H1 (cell line): Measurements from ENCODE around the gene KRTAP20-4. TPM values are rescaled to one million over a fixed set of nuclear protein-coding genes. Genes with fewer than 3 reads are reported as not detected.

Experiments
- CTCF ChIA-PET: fragments of 300-600 bp; sonication (Branson Sonifier 250); formaldehyde crosslinking; loops from one replicate; lab custom pipeline; 2021; ENCODE audit not compliant: partially characterized antibody; lab: Charles Lee
- POLR2A ChIA-PET: fragments of 300-600 bp; sonication (Branson Sonifier 250); formaldehyde crosslinking; loops from one replicate; lab custom pipeline; 2021; ENCODE audit warnings: inconsistent platforms; ENCODE audit not compliant: partially characterized antibody; lab: Charles Lee
- DNase-seq, 2 experiments: peaks; one replicate each; pipeline versions ENCODE4 v3.0.0 to v3.0.0-alpha.2; 2010 to 2022; ENCODE audit warnings: low spot score in 2 of 2, low read depth in 1 of 2, mixed read lengths in 1 of 2
- FAIRE-seq: peaks from 2 replicates; lab custom pipeline; 2011; peaks lifted over from hg19 to GRCh38; lab: Jason Lieb, UNC
- H2AFZ ChIP-seq: 2 replicates; pipeline ENCODE4 v1.8.1; 2012; ENCODE audit warnings: low read length, inconsistent platforms
- H2AK5ac ChIP-seq: 2 replicates; pipeline ENCODE4 v1.6.1; 2013; ENCODE audit warnings: low read depth, low read length
- H2BK120ac ChIP-seq: replicated peaks from 2 replicates; pipeline ENCODE3; 2013; ENCODE audit warnings: low read depth, low read length, inconsistent platforms
- H2BK12ac ChIP-seq: 2 replicates; pipeline ENCODE4 v1.6.1; 2013; ENCODE audit warnings: low read depth, low read length
- H2BK15ac ChIP-seq: 2 replicates; pipeline ENCODE4 v1.6.1; 2013; ENCODE audit warnings: low read length
- H2BK20ac ChIP-seq: 2 replicates; pipeline ENCODE4 v1.6.1; 2013; ENCODE audit warnings: low read length
- H2BK5ac ChIP-seq: 2 replicates; pipeline ENCODE4 v1.6.1; 2013; ENCODE audit warnings: low read depth, low read length
- H3K14ac ChIP-seq: 2 replicates; pipeline ENCODE4 v1.6.1; 2013; ENCODE audit warnings: inconsistent platforms; ENCODE audit not compliant: insufficient read length
- H3K18ac ChIP-seq: 2 replicates; pipeline ENCODE4 v1.6.1; 2013; ENCODE audit warnings: low read length; ENCODE audit errors: extremely low read depth
- H3K23ac ChIP-seq: 2 replicates; pipeline ENCODE4 v1.6.1; 2013; ENCODE audit warnings: inconsistent platforms; ENCODE audit not compliant: insufficient read length
- H3K23me2 ChIP-seq: 2 replicates; pipeline ENCODE4 v1.6.1; 2013; ENCODE audit warnings: low read depth, low read length
- H3K27ac ChIP-seq: 2 replicates; pipeline ENCODE4 v1.6.1; 2011; ENCODE audit warnings: low read depth, low read length, inconsistent platforms
- H3K27me3 ChIP-seq, 4 experiments: replicated peaks in 1 of 4; 1 replicate in 1 of 4; 2 replicates in 3 of 4; pipeline versions ENCODE4 v1.6.1 to v1.8.1; 2011 to 2013; ENCODE audit warnings: low read length in 3 of 4, mild to moderate bottlenecking in 3 of 4, inconsistent platforms in 2 of 4, mixed read lengths in 2 of 4, moderate library complexity in 1 of 4; ENCODE audit not compliant: control insufficient read depth in 3 of 4, insufficient read depth in 3 of 4; ENCODE audit errors: extremely low read depth in 1 of 4
- H3K36me3 ChIP-seq, 4 experiments: 2 replicates each; pipeline versions ENCODE4 v1.6.1 to v1.8.1; 2011 to 2013; ENCODE audit warnings: mild to moderate bottlenecking in 4 of 4, low read length in 3 of 4, moderate library complexity in 2 of 4, control low read depth in 1 of 4, inconsistent platforms in 1 of 4; ENCODE audit not compliant: insufficient read depth in 4 of 4, control insufficient read depth in 2 of 4
- H3K4ac ChIP-seq: replicated peaks from 2 replicates; pipeline ENCODE3; 2013; ENCODE audit warnings: low read length, low read depth, mixed read lengths, inconsistent platforms; ENCODE audit not compliant: insufficient read length
- H3K4me1 ChIP-seq, 4 experiments: replicated peaks in 1 of 4; 1 replicate in 1 of 4; 2 replicates in 3 of 4; pipeline versions ENCODE4 v1.6.1 to v1.8.1; 2011 to 2013; ENCODE audit warnings: low read length in 3 of 4, inconsistent platforms in 2 of 4, mixed read lengths in 1 of 4; ENCODE audit not compliant: insufficient read depth in 4 of 4, control insufficient read depth in 3 of 4
- H3K4me2 ChIP-seq, 2 experiments: 2 replicates each; pipeline versions ENCODE4 v1.6.1 to v1.8.1; 2011 to 2013; ENCODE audit warnings: low read depth in 2 of 2, low read length in 2 of 2, control low read depth in 1 of 2, inconsistent platforms in 1 of 2, mild to moderate bottlenecking in 1 of 2; ENCODE audit not compliant: insufficient read depth in 1 of 2
- H3K4me3 ChIP-seq, 4 experiments: fragments of 200-600, 300-600 bp in 1 of 4; sonication (generic), shearing (Covaris generic), sonication (Bioruptor Twin) in 1 of 4; 2 replicates each; pipeline versions ENCODE4 v1.5.1 to v1.8.1; 2011 to 2016; ENCODE audit warnings: low read length in 4 of 4, low read depth in 3 of 4, control low read depth in 2 of 4, inconsistent platforms in 2 of 4, mild to moderate bottlenecking in 2 of 4, mixed read lengths in 1 of 4, moderate library complexity in 1 of 4; ENCODE audit not compliant: insufficient read depth in 2 of 4; ENCODE audit errors: extremely low read depth in 1 of 4
- H3K56ac ChIP-seq: replicated peaks from 2 replicates; pipeline ENCODE3; 2013; ENCODE audit warnings: low read depth, mild to moderate bottlenecking, mixed read lengths, low read length, inconsistent platforms; ENCODE audit not compliant: insufficient read length
- H3K79me1 ChIP-seq: 2 replicates; pipeline ENCODE4 v1.6.1; 2013; ENCODE audit warnings: low read depth, low read length, control low read depth
- H3K79me2 ChIP-seq, 2 experiments: 2 replicates each; pipeline versions ENCODE4 v1.6.1 to v1.8.1; 2012 to 2013; ENCODE audit warnings: low read length in 2 of 2, mild to moderate bottlenecking in 2 of 2, inconsistent platforms in 1 of 2; ENCODE audit not compliant: insufficient read depth in 2 of 2, control insufficient read depth in 1 of 2
- H3K9ac ChIP-seq, 4 experiments: replicated peaks in 1 of 4; 1 replicate in 1 of 4; 2 replicates in 3 of 4; pipeline versions ENCODE4 v1.6.1 to v1.8.1; 2011 to 2013; ENCODE audit warnings: low read depth in 3 of 4, low read length in 3 of 4, control low read depth in 2 of 4, mild to moderate bottlenecking in 2 of 4, moderate library complexity in 2 of 4, inconsistent platforms in 1 of 4; ENCODE audit errors: extremely low read depth in 1 of 4
- H3K9me3 ChIP-seq, 2 experiments: 2 replicates each; pipeline versions ENCODE4 v1.6.1 to v1.8.1; 2012 to 2013; ENCODE audit warnings: mild to moderate bottlenecking in 2 of 2, moderate library complexity in 2 of 2, control low read depth in 1 of 2, inconsistent platforms in 1 of 2, low read depth in 1 of 2, low read length in 1 of 2, mixed read lengths in 1 of 2; ENCODE audit not compliant: insufficient read depth in 2 of 2
- H4K20me1 ChIP-seq, 2 experiments: replicated peaks in 1 of 2; 2 replicates each; pipeline versions ENCODE3 to v1.8.1; 2011 to 2013; ENCODE audit warnings: inconsistent platforms in 2 of 2, low read length in 2 of 2, mild to moderate bottlenecking in 1 of 2; ENCODE audit not compliant: insufficient read depth in 2 of 2, control insufficient read depth in 1 of 2
- H4K5ac ChIP-seq: 2 replicates; pipeline ENCODE4 v1.6.1; 2013; ENCODE audit warnings: low read length, low read depth, mixed read lengths, inconsistent platforms; ENCODE audit not compliant: insufficient read length
- H4K8ac ChIP-seq: 2 replicates; pipeline ENCODE4 v1.8.0; 2013; ENCODE audit warnings: mild to moderate bottlenecking, moderate library complexity, low read length, inconsistent platforms; ENCODE audit not compliant: insufficient read depth; ENCODE audit errors: extremely low read depth
- H4K91ac ChIP-seq: replicated peaks from 2 replicates; pipeline ENCODE3; 2013; ENCODE audit warnings: low read length, mixed read lengths, inconsistent platforms; ENCODE audit not compliant: insufficient read length
- CHD2 ChIP-seq: IDR thresholded peaks from 2 replicates; pipeline ENCODE4 v1.6.1; 2012; ENCODE audit warnings: low read length, improper control_type of control experiment
- EGR1 ChIP-seq: IDR thresholded peaks from 2 replicates; pipeline ENCODE4 v1.6.1; 2011; ENCODE audit warnings: low read depth, low read length, borderline replicate concordance
- EP300 ChIP-seq, 2 experiments: IDR thresholded peaks; 1 replicate in 1 of 2; 2 replicates in 1 of 2; pipeline ENCODE4 v1.6.1; 2011 to 2012; ENCODE audit warnings: low read depth in 2 of 2, low read length in 2 of 2, mild to moderate bottlenecking in 2 of 2, borderline replicate concordance in 1 of 2, inconsistent platforms in 1 of 2, moderate library complexity in 1 of 2
- FOSL1 ChIP-seq: IDR thresholded peaks from 2 replicates; pipeline ENCODE4 v1.6.1; 2011; ENCODE audit warnings: mild to moderate bottlenecking, low read depth, low read length, moderate library complexity; ENCODE audit not compliant: insufficient read depth
- GTF2F1 ChIP-seq: IDR thresholded peaks from 2 replicates; pipeline ENCODE4 v1.6.1; 2012; ENCODE audit warnings: low read depth, low read length, improper control_type of control experiment, borderline replicate concordance
- HDAC2 ChIP-seq, 2 experiments: fragments of 300-600 bp in 1 of 2; sonication (generic) in 1 of 2; IDR thresholded peaks; 2 replicates each; pipeline ENCODE4 v1.6.1; 2011 to 2012; ENCODE audit warnings: low read depth in 2 of 2, low read length in 2 of 2, mild to moderate bottlenecking in 2 of 2, moderate library complexity in 2 of 2, borderline replicate concordance in 1 of 2, inconsistent platforms in 1 of 2
- JUND ChIP-seq: IDR thresholded peaks from 2 replicates; pipeline ENCODE4 v1.6.1; 2011; ENCODE audit warnings: mild to moderate bottlenecking, improper control_type of control experiment, low read length
- KDM1A ChIP-seq: fragments of 200-600, 300-600 bp; sonication (generic); IDR thresholded peaks from 2 replicates; pipeline ENCODE4 v1.7.1; 2016; ENCODE audit warnings: mild to moderate bottlenecking, low read length, borderline replicate concordance
- PHF8 ChIP-seq: fragments of 200-600 bp; sonication (generic); conservative IDR thresholded peaks from 2 replicates; pipeline ENCODE4 v1.7.1; 2012; ENCODE audit warnings: low read depth, mild to moderate bottlenecking, inconsistent platforms, low read length, moderate library complexity
- POLR2A ChIP-seq, 2 experiments: IDR thresholded peaks; 1 replicate in 1 of 2; 2 replicates in 1 of 2; pipeline ENCODE4 v1.6.1; 2011; ENCODE audit warnings: low read depth in 2 of 2, low read length in 2 of 2, mild to moderate bottlenecking in 2 of 2; ENCODE audit errors: control extremely low read depth in 1 of 2
- SIRT6 ChIP-seq: IDR thresholded peaks from one replicate; pipeline ENCODE4 v1.7.1; 2012; ENCODE audit warnings: low read length, inconsistent platforms
- SP2 ChIP-seq: IDR thresholded peaks from 2 replicates; pipeline ENCODE4 v1.6.1; 2012; ENCODE audit warnings: mild to moderate bottlenecking, low read length, inconsistent platforms
- TAF7 ChIP-seq: optimal IDR thresholded peaks from 2 replicates; pipeline ENCODE3; 2011; ENCODE audit warnings: low read depth, mild to moderate bottlenecking, inconsistent platforms, low read length, moderate library complexity, borderline replicate concordance
- TCF12 ChIP-seq: IDR thresholded peaks from 2 replicates; pipeline ENCODE4 v1.6.1; 2011; ENCODE audit warnings: low read depth, mild to moderate bottlenecking, low read length
- YY1 ChIP-seq: IDR thresholded peaks from 2 replicates; pipeline ENCODE4 v1.6.1; 2011; ENCODE audit warnings: low read depth, mild to moderate bottlenecking, low read length
- WGBS, 2 experiments: shearing (Covaris generic) in 1 of 2; methylation state at CpG; one replicate each; pipeline versions ENCODE4 v1.1.6 to v1.1.7; 2013 to 2015; ENCODE audit warnings: low lambda C conversion rate in 2 of 2, mixed read lengths in 2 of 2, inconsistent platforms in 1 of 2, low coverage in 1 of 2, missing lambda C conversion rate in 1 of 2; ENCODE audit not compliant: insufficient replicate concordance in 2 of 2, insufficient coverage in 1 of 2, insufficient read length in 1 of 2; ENCODE audit errors: extremely low coverage in 1 of 2, missing lambda C conversion rate in 1 of 2; 5-methylcytosine and 5-hydroxymethylcytosine counted together
- polyA plus RNA-seq, 7 experiments: library from polyadenylated mRNA; depleted of rRNA in 3 of 7; stranded (reverse) in 5 of 7; unstranded in 2 of 7; fragments of >200 nt in 5 of 7; fragments of 200-250 nt in 2 of 7; gene quantifications; 1 replicate in 5 of 7; 2 replicates in 1 of 7; 4 replicates in 1 of 7; pipeline versions ENCODE4 v1.2.1 to v1.2.3, GENCODE V29; 2011 to 2013; ENCODE audit warnings: missing spikeins in 2 of 7, mixed read lengths in 2 of 7
- total RNA-seq: library from RNA; stranded (reverse); fragmentation: NEBNext Ultra II Directional; extraction: Animal tissue kit (Norgen Biotek cat#: 25700); gene quantifications from 2 replicates; pipeline ENCODE4 v1.2.1, GENCODE V29; 2021
- TF ChIP-seq, protein P1 (sequence below): IDR thresholded peaks from 2 replicates; pipeline ENCODE4 v1.6.1; 2012; ENCODE audit warnings: inconsistent platforms

KRTAP20-4 gene
- total and polyA plus RNA-seq, 2 of the 8 experiments (the other 6 are each of a cell fraction or from before 2014, with no cell fraction given), result not detected

DNA sequence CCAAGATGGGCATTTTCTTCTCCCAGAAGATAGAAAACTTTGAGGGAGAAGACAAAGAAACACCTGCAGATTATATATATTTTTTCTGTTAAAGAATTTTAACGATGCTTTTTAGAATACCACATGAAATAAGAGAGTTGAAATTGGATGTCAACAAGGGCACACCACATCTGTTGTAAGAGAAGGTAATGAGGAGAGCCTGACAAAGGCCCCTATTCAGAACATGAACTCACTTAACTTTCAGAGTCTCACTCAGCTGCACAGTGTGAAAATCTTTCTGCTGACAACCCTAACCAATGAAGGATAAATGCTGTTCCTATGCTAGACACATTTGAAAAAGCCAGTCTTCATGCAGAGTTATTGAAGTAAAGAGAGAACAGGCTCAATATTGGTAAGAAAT lies 37.6 kb upstream of the KRTAP20-4 start:
- CTCF ChIA-PET, result no interaction called here
- TF ChIP-seq HDAC2 (IDR thresholded peaks at IDR 0.05; ENCODE audit: borderline replicate concordance in 1 of 2, low read depth in 2 of 2, low read length in 2 of 2), result no peak
- no peak for TF ChIP-seq JUND
- TF ChIP-seq EGR1, result no peak
- no peak for TF ChIP-seq TAF7
- no peak for TF ChIP-seq GTF2F1
- TF ChIP-seq POLR2A (IDR thresholded peaks at IDR 0.05; ENCODE audit: control extremely low read depth in 1 of 2, low read depth in 2 of 2, low read length in 2 of 2), result no peak
- TF ChIP-seq SP2, result no peak
- TF ChIP-seq EP300 (IDR thresholded peaks at IDR 0.05; ENCODE audit: borderline replicate concordance in 1 of 2, low read depth in 2 of 2, low read length in 2 of 2), result no peak
- no peak for TF ChIP-seq PHF8
- TF ChIP-seq, protein P1, sequence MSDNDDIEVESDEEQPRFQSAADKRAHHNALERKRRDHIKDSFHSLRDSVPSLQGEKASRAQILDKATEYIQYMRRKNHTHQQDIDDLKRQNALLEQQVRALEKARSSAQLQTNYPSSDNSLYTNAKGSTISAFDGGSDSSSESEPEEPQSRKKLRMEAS, result no peak
- no peak for TF ChIP-seq TCF12
- TF ChIP-seq KDM1A, result no peak
- no peak for TF ChIP-seq CHD2
- no peak for TF ChIP-seq SIRT6
- TF ChIP-seq YY1, result no peak
- TF ChIP-seq FOSL1, result no peak

More for the DNA sequence above, 37.6 kb upstream of the KRTAP20-4 start:
- no peak overlapping the region for H3K4ac ChIP-seq
- no peak overlapping the region for H3K4me2 ChIP-seq
- no peaks in the 10 kb centered on the region for H3K27me3 ChIP-seq
- FAIRE-seq (no peak), DNase-seq (no peak)
- no peak overlapping the region for H3K14ac ChIP-seq
- H2BK20ac ChIP-seq, result no peak overlapping the region
- H2BK12ac ChIP-seq, result no peak overlapping the region
- H2AK5ac ChIP-seq, result no peak overlapping the region
- H2BK5ac ChIP-seq, result no peak overlapping the region
- no peak overlapping the region for H4K91ac ChIP-seq
- no peak overlapping the region for H4K5ac ChIP-seq
- H3K4me1 ChIP-seq, result no peaks in the 10 kb centered on the region
- 100% methylated on average over 1 of the region's 1 CpG; no CpG with 5 or more reads in 1 of the 2 experiments for WGBS, 2 experiments
- H3K23me2 ChIP-seq, result no peaks in the 10 kb centered on the region
- H2BK120ac ChIP-seq, result no peak overlapping the region
- H2AFZ ChIP-seq, result no peak overlapping the region
- no peaks in the 10 kb centered on the region for H3K9me3 ChIP-seq
- H3K18ac ChIP-seq, result no peak overlapping the region
- H3K9ac ChIP-seq, result no peak overlapping the region
- no peak overlapping the region for H3K56ac ChIP-seq
- H3K36me3 ChIP-seq, result no peaks in the 10 kb centered on the region
- no peaks in the 10 kb centered on the region for H3K79me1 ChIP-seq
- no peaks in the 10 kb centered on the region for H3K79me2 ChIP-seq
- no peak overlapping the region for H2BK15ac ChIP-seq
- no peak overlapping the region for H3K4me3 ChIP-seq
- POLR2A ChIA-PET, result no interaction called here
- H3K23ac ChIP-seq, result no peak overlapping the region
- H3K27ac ChIP-seq, result no peak overlapping the region
- H4K20me1 ChIP-seq, result no peaks in the 10 kb centered on the region
- H4K8ac ChIP-seq, result no peak overlapping the region
